ENCODE results near the gene PCDHGA11.

- TF ChIP-seq ZIC2 (tag by site-specific recombination; IDR thresholded peaks at IDR 0.05): no peak
- TF ChIP-seq, protein P1, sequence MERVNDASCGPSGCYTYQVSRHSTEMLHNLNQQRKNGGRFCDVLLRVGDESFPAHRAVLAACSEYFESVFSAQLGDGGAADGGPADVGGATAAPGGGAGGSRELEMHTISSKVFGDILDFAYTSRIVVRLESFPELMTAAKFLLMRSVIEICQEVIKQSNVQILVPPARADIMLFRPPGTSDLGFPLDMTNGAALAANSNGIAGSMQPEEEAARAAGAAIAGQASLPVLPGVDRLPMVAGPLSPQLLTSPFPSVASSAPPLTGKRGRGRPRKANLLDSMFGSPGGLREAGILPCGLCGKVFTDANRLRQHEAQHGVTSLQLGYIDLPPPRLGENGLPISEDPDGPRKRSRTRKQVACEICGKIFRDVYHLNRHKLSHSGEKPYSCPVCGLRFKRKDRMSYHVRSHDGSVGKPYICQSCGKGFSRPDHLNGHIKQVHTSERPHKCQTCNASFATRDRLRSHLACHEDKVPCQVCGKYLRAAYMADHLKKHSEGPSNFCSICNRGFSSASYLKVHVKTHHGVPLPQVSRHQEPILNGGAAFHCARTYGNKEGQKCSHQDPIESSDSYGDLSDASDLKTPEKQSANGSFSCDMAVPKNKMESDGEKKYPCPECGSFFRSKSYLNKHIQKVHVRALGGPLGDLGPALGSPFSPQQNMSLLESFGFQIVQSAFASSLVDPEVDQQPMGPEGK (tag by site-specific recombination; IDR thresholded peaks at IDR 0.05): no peak
- TF ChIP-seq ZNF561 (tag by site-specific recombination; IDR thresholded peaks at IDR 0.05; ENCODE audit: borderline replicate concordance): no peak
- no peak for TF ChIP-seq ZNF18 (tag by site-specific recombination; IDR thresholded peaks at IDR 0.05)
- no peak for TF ChIP-seq ZNF10 (tag by site-specific recombination; IDR thresholded peaks at IDR 0.05)
- no peak for TF ChIP-seq ZNF416 (tag by site-specific recombination; IDR thresholded peaks at IDR 0.05)
- no peak for TF ChIP-seq ZBTB21 (tag by site-specific recombination; IDR thresholded peaks at IDR 0.05)
- TF ChIP-seq GFI1B (tag by site-specific recombination; IDR thresholded peaks at IDR 0.05): no peak
- TF ChIP-seq, protein P2, sequence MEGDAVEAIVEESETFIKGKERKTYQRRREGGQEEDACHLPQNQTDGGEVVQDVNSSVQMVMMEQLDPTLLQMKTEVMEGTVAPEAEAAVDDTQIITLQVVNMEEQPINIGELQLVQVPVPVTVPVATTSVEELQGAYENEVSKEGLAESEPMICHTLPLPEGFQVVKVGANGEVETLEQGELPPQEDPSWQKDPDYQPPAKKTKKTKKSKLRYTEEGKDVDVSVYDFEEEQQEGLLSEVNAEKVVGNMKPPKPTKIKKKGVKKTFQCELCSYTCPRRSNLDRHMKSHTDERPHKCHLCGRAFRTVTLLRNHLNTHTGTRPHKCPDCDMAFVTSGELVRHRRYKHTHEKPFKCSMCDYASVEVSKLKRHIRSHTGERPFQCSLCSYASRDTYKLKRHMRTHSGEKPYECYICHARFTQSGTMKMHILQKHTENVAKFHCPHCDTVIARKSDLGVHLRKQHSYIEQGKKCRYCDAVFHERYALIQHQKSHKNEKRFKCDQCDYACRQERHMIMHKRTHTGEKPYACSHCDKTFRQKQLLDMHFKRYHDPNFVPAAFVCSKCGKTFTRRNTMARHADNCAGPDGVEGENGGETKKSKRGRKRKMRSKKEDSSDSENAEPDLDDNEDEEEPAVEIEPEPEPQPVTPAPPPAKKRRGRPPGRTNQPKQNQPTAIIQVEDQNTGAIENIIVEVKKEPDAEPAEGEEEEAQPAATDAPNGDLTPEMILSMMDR (tag by site-specific recombination; IDR thresholded peaks at IDR 0.05): no peak
- TF ChIP-seq ZNF624 (tag by site-specific recombination; IDR thresholded peaks at IDR 0.05): no peak
- no peak for TF ChIP-seq ZNF639 (tag by site-specific recombination; IDR thresholded peaks at IDR 0.05)
- TF ChIP-seq KLF16 (tag by site-specific recombination; IDR thresholded peaks at IDR 0.05): no peak
Observed at GRCh38 chr5:141402553-141403243, 18.2 kb upstream of the PCDHGA11 start, which contains the start of gene PCDHGA9.
